Kidney glomerular epithelial cell (primary cell): ENCODE data around the gene TRIO.
A peak's percentile ranks its signal among the peaks of the same experiment; 100 is the strongest.
"Not testable (repeated sequence)": the region's sequence is repeated elsewhere in the genome, so short reads cannot be mapped to it uniquely, and the experiment has no call there.

ENCODE experiments used
- DNase-seq: peaks from one replicate; lab custom pipeline; 2025; lab: John Stamatoyannopoulos, UW

The TRIO gene

GRCh38 chr5:14142827-14143545 lies at the start of gene TRIO:
Gene TRIO, plus strand, starts transcription at chr5:14143342. Its CDS starts 384 bp downstream, at chr5:14143726.
- DNase-seq, result peak; percentile 86

GRCh38 chr5:14097380-14097779 lies 45.8 kb upstream of the TRIO start:
- not testable (repeated sequence) for DNase-seq

- DNase-seq, result no peak
Observed at GRCh38 chr5:14097998-14098471, 45.1 kb upstream of the TRIO start.

- DNase-seq, result no peak
Observed at GRCh38 chr5:14100281-14100680, 42.9 kb upstream of the TRIO start.

GRCh38 chr5:14101922-14102321 lies 41.2 kb upstream of the TRIO start:
- DNase-seq, result no peak

- DNase-seq, result no peak
Observed at GRCh38 chr5:14102666-14103065, 40.5 kb upstream of the TRIO start.

- peak; percentile 97 for DNase-seq
Observed at GRCh38 chr5:14105718-14106410, 37.3 kb upstream of the TRIO start.

- no peak for DNase-seq
Observed at GRCh38 chr5:14107536-14107935, 35.6 kb upstream of the TRIO start.

- peak; percentile 55 for DNase-seq
Observed at GRCh38 chr5:14108170-14108996, 34.8 kb upstream of the TRIO start.

- no peak for DNase-seq
Observed at GRCh38 chr5:14109041-14109747, 33.9 kb upstream of the TRIO start.

- DNase-seq, result no peak
Observed at GRCh38 chr5:14109771-14110170, 33.4 kb upstream of the TRIO start.

- DNase-seq, result no peak
Observed at GRCh38 chr5:14110196-14110595, 32.9 kb upstream of the TRIO start.

- no peak for DNase-seq
Observed at GRCh38 chr5:14110680-14111079, 32.5 kb upstream of the TRIO start.

GRCh38 chr5:14112998-14113652 lies 30.0 kb upstream of the TRIO start:
- DNase-seq, result no peak

GRCh38 chr5:14114615-14115251 lies 28.4 kb upstream of the TRIO start:
- no peak for DNase-seq

- DNase-seq, result no peak
Observed at GRCh38 chr5:14115323-14115895, 27.7 kb upstream of the TRIO start.

- no peak for DNase-seq
Observed at GRCh38 chr5:14118551-14119320, 24.4 kb upstream of the TRIO start.

- DNase-seq, result no peak
Observed at GRCh38 chr5:14120176-14120575, 23.0 kb upstream of the TRIO start.

- DNase-seq, result no peak
Observed at GRCh38 chr5:14121552-14121951, 21.6 kb upstream of the TRIO start.

GRCh38 chr5:14122089-14122488 lies 21.1 kb upstream of the TRIO start:
- DNase-seq, result no peak
